Breast epithelium (tissue), 4 donors: ENCODE data around the gene RTN1. TPM values are rescaled to one million over a fixed set of nuclear protein-coding genes. Genes with fewer than 3 reads are reported as not detected.

ENCODE experiments used
- DNase-seq, 2 donors: peaks; one replicate each; pipeline ENCODE4 v3.0.0-alpha.2; 2019; ENCODE audit warnings: low spot score in 2 of 2
- H3K27ac ChIP-seq, 2 donors: fragments of 200-600 bp; sonication (generic) in 1 of 2; one replicate each; pipeline ENCODE4 v1.5.1; 2016 to 2019; ENCODE audit warnings: mild to moderate bottlenecking in 1 of 2
- H3K27me3 ChIP-seq, 2 donors: fragments of 200-600 bp; sonication (generic) in 1 of 2; one replicate each; pipeline versions ENCODE4 v1.5.1 to v1.6.0; 2017 to 2019; ENCODE audit warnings: control low read depth in 1 of 2, mild to moderate bottlenecking in 1 of 2
- H3K36me3 ChIP-seq: fragments of 200-600 bp; one replicate; pipeline ENCODE4 v1.5.1; 2019
- H3K4me1 ChIP-seq, 2 donors: fragments of 200-600 bp; sonication (generic); one replicate each; pipeline ENCODE4 v1.5.1; 2016 to 2019; ENCODE audit warnings: control low read depth in 1 of 2
- H3K4me3 ChIP-seq, 3 donors: fragments of 200-600 bp; sonication (generic); 1 replicate in 2 of 3; 2 replicates in 1 of 3; pipeline ENCODE4 v1.5.1; 2016 to 2019; ENCODE audit warnings: mild to moderate bottlenecking in 3 of 3, moderate library complexity in 2 of 3
- H3K9me3 ChIP-seq, 2 donors: fragments of 200-600 bp; sonication (generic) in 1 of 2; one replicate each; pipeline ENCODE4 v1.5.1; 2016 to 2019; ENCODE audit warnings: control low read depth in 1 of 2
- POLR2A ChIP-seq: fragments of 450-650 bp; IDR thresholded peaks from one replicate; pipeline ENCODE4 v1.6.1; 2016; ENCODE audit warnings: antibody characterized with exemption, mild to moderate bottlenecking, moderate library complexity
- POLR2AphosphoS5 ChIP-seq, 3 donors: sonication (generic); formaldehyde crosslinking; IDR thresholded peaks; one replicate each; pipeline ENCODE4 v1.6.1; 2017; ENCODE audit warnings: antibody characterized with exemption in 3 of 3
- intact Hi-C: fragments of 100-400 bp; cut with DNase I; formaldehyde crosslinking; loops from one replicate; pipeline ENCODE4 v1.15.1; 2023; ENCODE audit warnings: low total_unique reads
- total RNA-seq, 3 donors: library from RNA; depleted of rRNA; stranded (reverse); fragments of >200 nt; gene quantifications; one replicate each; pipeline ENCODE4 v1.1.0, GENCODE V29; 2016
- TF ChIP-seq, protein P1 (sequence below), 3 donors: fragments of 450-650 bp; IDR thresholded peaks; one replicate each; pipeline ENCODE4 v1.5.1; 2016 to 2017; ENCODE audit warnings: antibody characterized with exemption in 3 of 3, mild to moderate bottlenecking in 3 of 3, moderate library complexity in 3 of 3

The RTN1 gene
- total RNA-seq, 3 donors from 2014 or later, result 10.8 to 44.5 (median 17.7) TPM

- no peak for DNase-seq
- H3K4me1 ChIP-seq, result no peaks in the 10 kb centered on the region
- intact Hi-C loops, result no loop called here
- TF ChIP-seq POLR2AphosphoS5 (IDR thresholded peaks at IDR 0.05), result no peak
- TF ChIP-seq, protein P1, sequence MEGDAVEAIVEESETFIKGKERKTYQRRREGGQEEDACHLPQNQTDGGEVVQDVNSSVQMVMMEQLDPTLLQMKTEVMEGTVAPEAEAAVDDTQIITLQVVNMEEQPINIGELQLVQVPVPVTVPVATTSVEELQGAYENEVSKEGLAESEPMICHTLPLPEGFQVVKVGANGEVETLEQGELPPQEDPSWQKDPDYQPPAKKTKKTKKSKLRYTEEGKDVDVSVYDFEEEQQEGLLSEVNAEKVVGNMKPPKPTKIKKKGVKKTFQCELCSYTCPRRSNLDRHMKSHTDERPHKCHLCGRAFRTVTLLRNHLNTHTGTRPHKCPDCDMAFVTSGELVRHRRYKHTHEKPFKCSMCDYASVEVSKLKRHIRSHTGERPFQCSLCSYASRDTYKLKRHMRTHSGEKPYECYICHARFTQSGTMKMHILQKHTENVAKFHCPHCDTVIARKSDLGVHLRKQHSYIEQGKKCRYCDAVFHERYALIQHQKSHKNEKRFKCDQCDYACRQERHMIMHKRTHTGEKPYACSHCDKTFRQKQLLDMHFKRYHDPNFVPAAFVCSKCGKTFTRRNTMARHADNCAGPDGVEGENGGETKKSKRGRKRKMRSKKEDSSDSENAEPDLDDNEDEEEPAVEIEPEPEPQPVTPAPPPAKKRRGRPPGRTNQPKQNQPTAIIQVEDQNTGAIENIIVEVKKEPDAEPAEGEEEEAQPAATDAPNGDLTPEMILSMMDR (IDR thresholded peaks at IDR 0.05), result no peak
- TF ChIP-seq POLR2A, result no peak
- H3K36me3 ChIP-seq, result no peaks in the 10 kb centered on the region
- H3K4me3 ChIP-seq, result no peak overlapping the region
- no peaks in the 10 kb centered on the region for H3K27me3 ChIP-seq
- no peak overlapping the region for H3K27ac ChIP-seq
- no peaks in the 10 kb centered on the region for H3K9me3 ChIP-seq
Measured at GRCh38 chr14:59727073-59727661, 143.4 kb downstream of the RTN1 start.

DNA sequence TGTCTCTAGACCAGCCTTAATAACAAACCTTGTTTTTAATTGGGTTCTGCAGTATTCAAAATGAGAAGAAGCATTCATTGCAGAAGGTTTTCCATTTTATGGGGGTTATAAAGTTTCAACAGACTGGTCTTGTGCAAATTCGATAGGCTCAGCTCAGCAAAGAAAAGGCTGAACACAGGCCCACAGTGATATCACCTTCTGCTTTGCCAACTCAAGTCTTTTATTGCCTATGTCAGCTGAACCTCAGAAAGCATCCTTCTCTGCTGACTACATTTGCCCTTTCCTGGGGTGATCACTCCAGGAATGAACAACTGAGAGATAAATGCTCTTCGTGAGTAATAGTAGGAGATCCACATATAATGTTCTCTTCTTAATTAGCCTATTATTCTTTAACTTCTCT lies 159.5 kb downstream of the RTN1 start:
- H3K4me3 ChIP-seq, result no peak overlapping the region
- no peak overlapping the region for H3K27ac ChIP-seq
- no peak for DNase-seq
- no peaks in the 10 kb centered on the region for H3K4me1 ChIP-seq
- H3K9me3 ChIP-seq, result no peaks in the 10 kb centered on the region
- no peaks in the 10 kb centered on the region for H3K27me3 ChIP-seq
- TF ChIP-seq POLR2AphosphoS5 (IDR thresholded peaks at IDR 0.05), result no peak
- no peak for TF ChIP-seq POLR2A
- TF ChIP-seq, protein P1 (IDR thresholded peaks at IDR 0.05), result no peak
- H3K36me3 ChIP-seq, result no peaks in the 10 kb centered on the region
- intact Hi-C loops, result no loop called here

DNA sequence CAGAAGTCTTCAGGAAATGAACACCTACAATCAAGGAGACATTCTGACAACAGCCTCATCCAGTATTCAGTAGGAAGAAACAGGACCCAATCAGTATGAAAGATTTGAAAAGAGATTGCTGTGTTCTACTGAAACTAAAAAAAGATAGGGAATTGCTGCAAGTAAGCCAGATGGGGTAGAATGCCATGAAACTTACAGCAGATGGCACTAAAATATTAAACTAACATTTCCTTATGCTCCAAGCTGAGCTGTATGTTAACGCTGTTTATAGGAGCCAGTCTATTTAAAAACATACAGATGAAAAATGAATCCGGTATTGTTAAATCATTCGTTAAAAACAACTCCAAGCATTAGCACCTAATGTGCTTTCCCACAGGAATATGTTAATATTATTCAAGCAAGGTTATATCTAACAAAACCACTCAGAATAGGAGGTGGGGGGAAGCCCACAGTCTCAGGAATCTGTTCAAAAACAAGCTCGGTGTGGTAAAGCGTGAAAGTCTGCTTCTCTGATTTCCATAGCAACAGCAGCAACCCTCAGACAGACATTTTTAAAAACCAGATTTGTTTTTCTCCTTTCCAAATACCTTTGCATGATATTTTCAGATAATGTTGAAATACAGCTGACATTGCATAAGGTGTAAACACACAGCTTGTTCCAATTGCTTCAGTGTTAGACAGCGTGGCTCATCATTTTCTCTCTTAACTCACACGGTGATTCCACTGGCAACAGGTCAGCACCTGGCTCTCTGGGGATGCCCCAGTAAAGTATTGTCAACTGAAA lies 162.6 kb downstream of the RTN1 start:
- Histone ChIP-seq H3K4me3 (no peak overlapping the region), H3K27ac (no peak overlapping the region), H3K4me1 (no peaks in the 10 kb centered on the region), H3K36me3 (no peaks in the 10 kb centered on the region), H3K27me3 (no peaks in the 10 kb centered on the region), H3K9me3 (no peaks in the 10 kb centered on the region)
- intact Hi-C loops, result no loop called here
- no peak for DNase-seq
- TF ChIP-seq POLR2AphosphoS5 (IDR thresholded peaks at IDR 0.05) (no peak), POLR2A (no peak)
- TF ChIP-seq, protein P1 (IDR thresholded peaks at IDR 0.05), result no peak

DNA sequence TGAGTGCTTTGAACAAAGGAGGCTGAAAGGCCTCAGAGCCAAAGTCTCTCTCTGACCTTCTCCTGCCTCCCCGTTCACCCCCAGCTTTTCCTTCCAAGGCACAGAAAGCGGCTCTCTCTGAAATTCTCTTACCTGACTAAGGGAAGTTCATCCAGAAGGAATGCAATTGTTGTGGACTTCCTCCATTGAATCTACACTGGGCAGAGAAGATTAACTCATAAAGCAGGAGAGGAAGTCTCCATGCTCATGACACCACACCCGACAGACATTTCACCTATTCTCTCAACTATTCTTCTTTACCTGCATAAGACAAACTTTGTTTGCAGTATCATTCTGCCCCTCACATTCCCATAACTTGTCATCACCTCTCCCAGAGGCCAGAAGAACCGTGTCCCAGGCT lies 164.7 kb downstream of the RTN1 start:
- intact Hi-C loops, result no loop called here
- no peaks in the 10 kb centered on the region for H3K9me3 ChIP-seq
- no peaks in the 10 kb centered on the region for H3K36me3 ChIP-seq
- no peak overlapping the region for H3K27ac ChIP-seq
- no peaks in the 10 kb centered on the region for H3K27me3 ChIP-seq
- TF ChIP-seq POLR2A (no peak), POLR2AphosphoS5 (IDR thresholded peaks at IDR 0.05) (no peak)
- TF ChIP-seq, protein P1 (IDR thresholded peaks at IDR 0.05), result no peak
- no peaks in the 10 kb centered on the region for H3K4me1 ChIP-seq
- no peak overlapping the region for H3K4me3 ChIP-seq
- no peak for DNase-seq

DNA sequence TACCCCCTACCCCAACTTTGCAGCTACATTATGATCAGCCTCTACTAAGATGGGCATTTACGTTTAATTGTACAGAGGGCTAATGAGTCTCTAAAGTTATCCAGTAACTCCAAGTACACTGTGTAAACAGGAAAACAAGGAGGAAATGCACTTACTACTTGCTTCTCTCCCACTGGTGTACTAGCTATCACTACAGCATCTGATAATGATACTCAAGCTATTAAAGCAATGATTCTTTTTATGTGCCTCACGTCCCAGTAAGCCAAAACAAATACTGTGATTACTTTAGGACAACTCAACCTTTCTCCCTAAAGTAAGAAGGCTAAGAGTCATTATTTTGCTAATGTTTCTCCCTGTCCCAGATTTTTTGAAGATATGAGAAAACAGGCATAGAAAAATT lies 165.3 kb downstream of the RTN1 start:
- H3K36me3 ChIP-seq, result no peaks in the 10 kb centered on the region
- H3K9me3 ChIP-seq, result no peaks in the 10 kb centered on the region
- no peak overlapping the region for H3K4me3 ChIP-seq
- TF ChIP-seq, protein P1 (IDR thresholded peaks at IDR 0.05), result no peak
- TF ChIP-seq POLR2AphosphoS5 (IDR thresholded peaks at IDR 0.05) (no peak), POLR2A (no peak)
- no peaks in the 10 kb centered on the region for H3K4me1 ChIP-seq
- DNase-seq, result no peak
- H3K27ac ChIP-seq, result no peak overlapping the region
- no peaks in the 10 kb centered on the region for H3K27me3 ChIP-seq
- intact Hi-C loops, result no loop called here
